ENCODE data around the gene LRRC55.

The LRRC55 gene

DNA sequence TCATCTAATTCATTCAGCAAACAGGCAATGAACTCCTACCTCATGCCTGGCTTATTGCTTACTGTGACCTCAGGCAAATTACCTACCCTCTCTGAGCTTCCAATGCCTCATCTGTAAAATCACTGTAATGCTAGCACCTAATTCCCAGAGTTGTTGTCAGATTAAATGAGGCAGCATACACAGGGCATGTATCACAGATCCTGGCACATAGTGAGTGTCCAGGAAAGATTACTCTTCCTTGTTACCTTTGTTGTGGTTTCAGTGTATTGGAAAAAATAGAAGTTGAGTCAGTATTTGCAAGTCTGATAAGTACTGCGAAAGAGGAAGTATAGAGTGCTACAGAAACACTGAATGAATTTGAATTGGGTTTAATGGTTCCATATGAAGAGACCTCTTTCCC lies 26.4 kb upstream of the LRRC55 start:
- Histone ChIP-seq H3K4me3 (ENCODE audit: severe bottlenecking) (no peak overlapping the region), H3K4me1 (ENCODE audit: insufficient read depth, poor library complexity, severe bottlenecking) (no peaks in the 10 kb centered on the region), H3K27ac (ENCODE audit: poor library complexity, severe bottlenecking) (no peak overlapping the region), H3K27me3 (ENCODE audit: insufficient read depth, poor library complexity, severe bottlenecking) (no peaks in the 10 kb centered on the region), H3K36me3 (ENCODE audit: low read depth) (no peaks in the 10 kb centered on the region), H3K9me3 (ENCODE audit: severe bottlenecking) (no peaks in the 10 kb centered on the region)
- TF ChIP-seq, protein P1, sequence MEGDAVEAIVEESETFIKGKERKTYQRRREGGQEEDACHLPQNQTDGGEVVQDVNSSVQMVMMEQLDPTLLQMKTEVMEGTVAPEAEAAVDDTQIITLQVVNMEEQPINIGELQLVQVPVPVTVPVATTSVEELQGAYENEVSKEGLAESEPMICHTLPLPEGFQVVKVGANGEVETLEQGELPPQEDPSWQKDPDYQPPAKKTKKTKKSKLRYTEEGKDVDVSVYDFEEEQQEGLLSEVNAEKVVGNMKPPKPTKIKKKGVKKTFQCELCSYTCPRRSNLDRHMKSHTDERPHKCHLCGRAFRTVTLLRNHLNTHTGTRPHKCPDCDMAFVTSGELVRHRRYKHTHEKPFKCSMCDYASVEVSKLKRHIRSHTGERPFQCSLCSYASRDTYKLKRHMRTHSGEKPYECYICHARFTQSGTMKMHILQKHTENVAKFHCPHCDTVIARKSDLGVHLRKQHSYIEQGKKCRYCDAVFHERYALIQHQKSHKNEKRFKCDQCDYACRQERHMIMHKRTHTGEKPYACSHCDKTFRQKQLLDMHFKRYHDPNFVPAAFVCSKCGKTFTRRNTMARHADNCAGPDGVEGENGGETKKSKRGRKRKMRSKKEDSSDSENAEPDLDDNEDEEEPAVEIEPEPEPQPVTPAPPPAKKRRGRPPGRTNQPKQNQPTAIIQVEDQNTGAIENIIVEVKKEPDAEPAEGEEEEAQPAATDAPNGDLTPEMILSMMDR (IDR thresholded peaks at IDR 0.05; ENCODE audit: poor library complexity, severe bottlenecking) = no peak
- no peak for DNase-seq (ENCODE audit: low spot score)
- ATAC-seq (ENCODE audit: low read depth) = peak; percentile 59

DNA sequence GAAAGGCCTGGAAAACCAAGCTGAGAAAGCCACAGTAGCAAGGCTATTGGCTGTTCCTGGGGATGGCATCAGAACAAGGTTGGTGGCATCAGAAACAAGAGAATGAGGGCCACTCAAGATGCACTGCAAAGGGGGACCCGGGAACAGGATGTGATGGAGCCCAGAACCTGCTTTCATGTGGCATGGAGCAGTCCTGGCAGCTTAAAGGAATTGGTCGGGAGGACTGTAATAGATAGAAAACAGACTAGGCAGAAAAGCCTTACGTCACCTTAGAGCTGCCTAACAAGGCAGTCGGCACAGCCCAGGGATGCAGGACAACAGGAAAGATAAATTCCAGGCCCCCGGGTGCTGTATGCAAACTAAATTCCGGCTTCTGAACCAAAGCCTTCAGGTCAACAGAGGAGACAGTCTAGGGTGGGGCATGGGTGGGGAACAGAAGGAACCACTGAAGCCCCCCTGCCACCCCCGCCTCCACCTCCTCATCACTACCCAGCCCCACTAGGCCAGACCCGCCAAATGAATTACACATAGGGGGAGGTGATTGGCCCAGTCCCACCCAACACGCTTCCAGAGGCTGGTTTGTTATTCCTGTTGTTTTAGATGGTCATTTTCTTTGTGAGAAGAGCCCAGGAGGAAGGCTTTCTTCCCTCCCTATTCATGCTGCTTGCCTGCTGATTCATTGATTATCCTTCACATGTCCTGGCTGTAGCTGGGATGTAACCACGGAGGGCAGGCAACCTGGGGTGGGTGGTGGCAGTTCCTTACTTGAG lies 25.7 kb upstream of the LRRC55 start:
- Histone ChIP-seq H3K27me3 (ENCODE audit: insufficient read depth, poor library complexity, severe bottlenecking) (no peaks in the 10 kb centered on the region), H3K4me1 (ENCODE audit: insufficient read depth, poor library complexity, severe bottlenecking) (no peaks in the 10 kb centered on the region), H3K36me3 (ENCODE audit: low read depth) (no peaks in the 10 kb centered on the region), H3K27ac (ENCODE audit: poor library complexity, severe bottlenecking) (no peak overlapping the region), H3K9me3 (ENCODE audit: severe bottlenecking) (no peaks in the 10 kb centered on the region), H3K4me3 (ENCODE audit: severe bottlenecking) (no peak overlapping the region)
- ATAC-seq (ENCODE audit: low read depth) = no peak; the same call in 2 of the 3 replicates
- DNase-seq (ENCODE audit: low spot score) = no peak
- TF ChIP-seq, protein P1 (IDR thresholded peaks at IDR 0.05; ENCODE audit: poor library complexity, severe bottlenecking) = no peak

DNA sequence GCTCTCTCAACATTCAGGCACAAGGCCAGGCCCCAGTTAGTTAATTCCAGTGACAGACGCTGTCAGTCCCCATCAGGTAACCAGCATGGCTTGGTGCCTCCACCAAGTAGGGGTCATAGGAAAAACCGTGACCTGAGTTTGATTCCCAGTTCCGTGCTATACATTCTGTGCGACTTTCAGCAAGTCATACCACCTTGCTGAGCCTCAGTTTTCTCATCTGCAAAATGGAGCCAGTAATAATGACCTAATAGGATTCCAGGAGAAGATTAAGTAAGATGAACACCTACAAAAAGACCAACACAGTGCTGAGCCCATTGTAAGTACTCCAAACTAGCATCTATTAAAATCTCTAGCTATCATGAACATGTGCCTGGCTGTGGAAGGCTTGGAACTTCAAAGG lies 24.8 kb upstream of the LRRC55 start:
- no peak for DNase-seq (ENCODE audit: low spot score)
- TF ChIP-seq, protein P1 (IDR thresholded peaks at IDR 0.05; ENCODE audit: poor library complexity, severe bottlenecking) = no peak
- H3K27me3 ChIP-seq (ENCODE audit: insufficient read depth, poor library complexity, severe bottlenecking) = no peaks in the 10 kb centered on the region
- no peak for ATAC-seq (ENCODE audit: low read depth)
- no peak overlapping the region for H3K4me3 ChIP-seq (ENCODE audit: severe bottlenecking)
- H3K4me1 ChIP-seq (ENCODE audit: insufficient read depth, poor library complexity, severe bottlenecking) = no peaks in the 10 kb centered on the region
- H3K9me3 ChIP-seq (ENCODE audit: severe bottlenecking) = no peaks in the 10 kb centered on the region
- no peak overlapping the region for H3K27ac ChIP-seq (ENCODE audit: poor library complexity, severe bottlenecking)
- H3K36me3 ChIP-seq (ENCODE audit: low read depth) = no peaks in the 10 kb centered on the region

DNA sequence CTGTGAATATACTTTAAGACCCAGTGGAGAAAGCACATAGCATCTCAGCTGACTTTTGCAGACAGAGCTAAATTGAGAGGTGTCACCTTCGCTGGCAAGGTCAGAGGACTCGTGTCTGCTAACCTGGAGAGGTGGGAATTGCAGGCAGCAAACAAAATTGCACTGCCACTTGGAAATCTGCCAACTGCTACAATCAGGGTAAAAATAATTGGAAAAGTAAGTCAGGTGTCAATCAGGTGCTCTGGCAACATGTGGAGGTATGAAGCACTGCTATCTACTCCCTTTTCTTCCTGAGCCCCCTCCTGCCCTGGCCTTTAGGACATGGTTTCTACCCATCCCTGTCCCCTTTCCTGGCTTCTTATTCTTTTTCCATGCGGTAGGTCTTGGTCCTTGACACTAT lies 24.1 kb upstream of the LRRC55 start:
- Histone ChIP-seq H3K4me3 (ENCODE audit: severe bottlenecking) (no peak overlapping the region), H3K27me3 (ENCODE audit: insufficient read depth, poor library complexity, severe bottlenecking) (no peaks in the 10 kb centered on the region), H3K4me1 (ENCODE audit: insufficient read depth, poor library complexity, severe bottlenecking) (no peaks in the 10 kb centered on the region), H3K27ac (ENCODE audit: poor library complexity, severe bottlenecking) (no peak overlapping the region), H3K9me3 (ENCODE audit: severe bottlenecking) (no peaks in the 10 kb centered on the region), H3K36me3 (ENCODE audit: low read depth) (no peaks in the 10 kb centered on the region)
- DNase-seq (ENCODE audit: low spot score) = no peak
- TF ChIP-seq, protein P1 (IDR thresholded peaks at IDR 0.05; ENCODE audit: poor library complexity, severe bottlenecking) = no peak
- no peak for ATAC-seq (ENCODE audit: low read depth)

DNA sequence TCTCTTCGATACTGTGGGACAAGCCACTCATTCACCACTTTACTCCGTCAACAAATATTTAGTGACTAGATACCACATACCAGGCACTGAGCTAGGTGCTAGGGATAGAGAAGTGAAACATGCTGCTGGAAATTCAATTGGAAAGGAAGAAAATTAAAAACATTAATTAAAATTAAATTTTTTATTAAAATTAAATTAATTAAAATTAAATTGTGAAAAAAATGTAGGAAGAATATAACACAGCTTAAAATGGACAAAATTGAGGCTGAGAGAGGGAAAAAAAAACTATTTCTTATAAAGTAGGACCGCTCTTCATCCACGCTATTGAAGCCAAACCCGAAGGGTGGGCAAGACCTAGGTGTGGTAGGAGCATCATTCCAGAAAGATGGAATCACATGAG lies 23.6 kb upstream of the LRRC55 start:
- ATAC-seq (ENCODE audit: low read depth) (no peak), DNase-seq (ENCODE audit: low spot score) (no peak)
- TF ChIP-seq, protein P1 (IDR thresholded peaks at IDR 0.05; ENCODE audit: poor library complexity, severe bottlenecking) = no peak

More for the DNA sequence above, 23.6 kb upstream of the LRRC55 start:
- Histone ChIP-seq H3K9me3 (ENCODE audit: severe bottlenecking) (no peaks in the 10 kb centered on the region), H3K4me3 (ENCODE audit: severe bottlenecking) (no peak overlapping the region), H3K4me1 (ENCODE audit: insufficient read depth, poor library complexity, severe bottlenecking) (no peaks in the 10 kb centered on the region), H3K27ac (ENCODE audit: poor library complexity, severe bottlenecking) (no peak overlapping the region), H3K36me3 (ENCODE audit: low read depth) (no peaks in the 10 kb centered on the region), H3K27me3 (ENCODE audit: insufficient read depth, poor library complexity, severe bottlenecking) (no peaks in the 10 kb centered on the region)
